SK-N-SH (cell line): Measurements from ENCODE around the gene CFAP65. TPM values are rescaled to one million over a fixed set of nuclear protein-coding genes. Genes with fewer than 3 reads are reported as not detected.

Experiments
- CTCF ChIA-PET: fragments of 300-600, 350-600 bp; formaldehyde crosslinking; extraction: SDS; loops from one replicate; lab custom pipeline; 2021; lab: Yijun Ruan, JAX
- POLR2A ChIA-PET: fragments of 350-600 bp; sonication (Branson Sonifier 250); formaldehyde crosslinking; extraction: SDS; loops from one replicate; lab custom pipeline; 2020; ENCODE audit warnings: antibody characterized with exemption, inconsistent platforms; lab: Yijun Ruan, JAX
- DNase-seq: peaks from one replicate; pipeline ENCODE4 v3.0.0; 2012
- H2AFZ ChIP-seq: fragments of 200-600 bp; sonication (generic); 2 replicates; pipeline ENCODE4 v1.8.1; 2016; ENCODE audit warnings: antibody characterized with exemption, mild to moderate bottlenecking, low read depth
- H3F3A ChIP-seq: fragments of 200-600 bp; sonication (generic); replicated peaks from 2 replicates; pipeline ENCODE3; 2016; ENCODE audit warnings: antibody characterized with exemption, mild to moderate bottlenecking; ENCODE audit not compliant: insufficient read depth
- H3K27ac ChIP-seq, 2 experiments: fragments of 200-500 bp in 1 of 2; fragments of 200-600 bp in 1 of 2; sonication (Bioruptor generic) in 1 of 2; sonication (generic), shearing (Covaris generic) in 1 of 2; 2 replicates each; pipeline versions ENCODE4 v1.5.1 to v1.6.1; 2014 to 2016; ENCODE audit warnings: low read depth in 2 of 2, inconsistent platforms in 1 of 2, low read length in 1 of 2, mild to moderate bottlenecking in 1 of 2, mixed read lengths in 1 of 2
- H3K27me3 ChIP-seq: fragments of 200-600 bp; sonication (generic), shearing (Covaris generic); 2 replicates; pipeline ENCODE4 v1.6.1; 2016; ENCODE audit warnings: mixed run types; ENCODE audit not compliant: insufficient read depth
- H3K36me3 ChIP-seq, 2 experiments: fragments of 200-500 bp in 1 of 2; fragments of 200-600 bp in 1 of 2; sonication (Bioruptor generic) in 1 of 2; sonication (generic) in 1 of 2; replicated peaks in 1 of 2; 2 replicates each; pipeline versions ENCODE3 to v1.5.1; 2014 to 2016; ENCODE audit warnings: low read length in 1 of 2, mild to moderate bottlenecking in 1 of 2; ENCODE audit not compliant: insufficient read depth in 2 of 2, control insufficient read depth in 1 of 2
- H3K4me1 ChIP-seq, 2 experiments: fragments of 200-500 bp in 1 of 2; fragments of 200-600 bp in 1 of 2; sonication (Bioruptor generic) in 1 of 2; sonication (generic), shearing (Covaris generic) in 1 of 2; 2 replicates each; pipeline versions ENCODE4 v1.5.1 to v1.6.1; 2014 to 2016; ENCODE audit warnings: low read depth in 1 of 2, low read length in 1 of 2, mixed run types in 1 of 2; ENCODE audit not compliant: insufficient read depth in 2 of 2, control insufficient read depth in 1 of 2
- H3K4me2 ChIP-seq: fragments of 200-600 bp; sonication (generic), shearing (Covaris generic); 2 replicates; pipeline ENCODE4 v1.6.1; 2017; ENCODE audit warnings: mixed run types
- H3K4me3 ChIP-seq, 2 experiments: fragments of 200-500 bp in 1 of 2; fragments of 200-600 bp in 1 of 2; sonication (Bioruptor generic) in 1 of 2; sonication (generic), shearing (Covaris generic) in 1 of 2; 2 replicates each; pipeline versions ENCODE4 v1.5.1 to v1.8.1; 2014 to 2016; ENCODE audit warnings: low read depth in 2 of 2, inconsistent platforms in 1 of 2, low read length in 1 of 2, mild to moderate bottlenecking in 1 of 2, mixed read lengths in 1 of 2, moderate library complexity in 1 of 2
- H3K79me2 ChIP-seq: fragments of 200-600 bp; sonication (generic); 2 replicates; pipeline ENCODE4 v1.8.1; 2017; ENCODE audit warnings: mild to moderate bottlenecking; ENCODE audit not compliant: insufficient read depth
- H3K9ac ChIP-seq: fragments of 200-600 bp; sonication (generic); 2 replicates; pipeline ENCODE4 v1.6.1; 2017; ENCODE audit warnings: mixed run types
- H3K9me2 ChIP-seq: fragments of 200-600 bp; sonication (generic); 2 replicates; pipeline ENCODE4 v1.6.1; 2017; ENCODE audit warnings: mixed run types
- H3K9me3 ChIP-seq: fragments of 200-600 bp; sonication (generic); 2 replicates; pipeline ENCODE4 v1.6.1; 2017; ENCODE audit warnings: mixed run types, mild to moderate bottlenecking, moderate library complexity
- H4K20me1 ChIP-seq: fragments of 200-600 bp; sonication (generic); 2 replicates; pipeline ENCODE4 v1.6.1; 2017; ENCODE audit warnings: mild to moderate bottlenecking, mixed run types; ENCODE audit not compliant: insufficient read depth
- EP300 ChIP-seq, 2 experiments: IDR thresholded peaks; 2 replicates each; pipeline versions ENCODE4 v1.4.0 to v1.6.1; 2012; ENCODE audit warnings: borderline replicate concordance in 1 of 2, low read depth in 1 of 2, low read length in 1 of 2
- EZH2phosphoT487 ChIP-seq: fragments of 200-600 bp; sonication (generic); IDR thresholded peaks from 2 replicates; pipeline ENCODE4 v1.6.1; 2017; ENCODE audit warnings: low read depth, mixed run types, mild to moderate bottlenecking, antibody characterized with exemption, moderate library complexity, borderline replicate concordance
- FOXJ3 ChIP-seq: sonication (generic); formaldehyde crosslinking; IDR thresholded peaks from 2 replicates; pipeline ENCODE4 v1.5.1; 2020; ENCODE audit warnings: mild to moderate bottlenecking, missing genetic modification reagents
- MEF2A ChIP-seq: IDR thresholded peaks from 2 replicates; pipeline ENCODE4 v1.4.0; 2012; ENCODE audit warnings: low read depth, borderline replicate concordance
- NRF1 ChIP-seq: IDR thresholded peaks from 2 replicates; pipeline ENCODE4 v1.6.1; 2012; ENCODE audit warnings: low read depth, mild to moderate bottlenecking, low read length
- RAD21 ChIP-seq: IDR thresholded peaks from 2 replicates; pipeline ENCODE4 v1.6.1; 2012; ENCODE audit warnings: mild to moderate bottlenecking, low read length
- RCOR1 ChIP-seq: fragments of 150-350 bp; IDR thresholded peaks from 2 replicates; pipeline ENCODE4 v1.6.1; 2017; ENCODE audit warnings: antibody characterized with exemption, low read length
- REST ChIP-seq: IDR thresholded peaks from 2 replicates; pipeline ENCODE4 v1.6.1; 2012; ENCODE audit warnings: mild to moderate bottlenecking, low read depth, low read length, moderate library complexity
- SMC3 ChIP-seq: IDR thresholded peaks from 2 replicates; pipeline ENCODE4 v1.6.1; 2012; ENCODE audit warnings: low read depth, low read length, improper control_type of control experiment
- TAF1 ChIP-seq: IDR thresholded peaks from 2 replicates; pipeline ENCODE4 v1.6.1; 2012; ENCODE audit warnings: low read depth, mild to moderate bottlenecking, low read length, moderate library complexity, borderline replicate concordance
- TCF12 ChIP-seq: IDR thresholded peaks from 2 replicates; pipeline ENCODE4 v1.4.0; 2012
- USF1 ChIP-seq: IDR thresholded peaks from 2 replicates; pipeline ENCODE4 v1.4.0; 2012; ENCODE audit warnings: low read depth, borderline replicate concordance
- WGBS: methylation state at CpG from one replicate; pipeline ENCODE4 v1.1.6; 2017; ENCODE audit warnings: low lambda C conversion rate; 5-methylcytosine and 5-hydroxymethylcytosine counted together
- polyA plus RNA-seq, 3 experiments: library from polyadenylated mRNA; depleted of rRNA; stranded (reverse); fragments of >200 nt; gene quantifications; 2 replicates each; pipeline ENCODE4 v1.2.3, GENCODE V29; 2012
- TF ChIP-seq, protein P1 (sequence below): IDR thresholded peaks from 2 replicates; pipeline ENCODE4 v1.4.0; 2012; ENCODE audit warnings: low read depth, borderline replicate concordance
- TF ChIP-seq, protein P2 (sequence below): IDR thresholded peaks from 2 replicates; pipeline ENCODE4 v1.4.0; 2012; ENCODE audit warnings: low read depth

The CFAP65 gene
- polyA plus RNA-seq, 1 of the 3 experiments (the other 2 are of a cell fraction) = 0.95 TPM

GRCh38 chr2:218992196-218992595 is 49.1 kb downstream of the CFAP65 start:
- no peaks in the 10 kb centered on the region for H3K79me2 ChIP-seq
- no peak overlapping the region for H3K4me3 ChIP-seq
- no peak overlapping the region for H3K9ac ChIP-seq
- H3F3A ChIP-seq = no peaks in the 10 kb centered on the region
- H2AFZ ChIP-seq = no peak overlapping the region
- peaks cover 0 to 27% of the 10 kb centered on the region in 2 experiments; a peak in 1 of 4 replicates for H3K4me1 ChIP-seq
- WGBS = 46% methylated on average over 5 of the region's 7 CpGs
- no peaks in the 10 kb centered on the region for H3K36me3 ChIP-seq
- DNase-seq = peak; percentile 6
- POLR2A ChIA-PET = interaction anchor here (0.9 to 1.9 kb wide), 3 partner anchors 8 to 83 kb away, joined by 3 to 7 read pairs (median 4); partner anchors contain the start of gene FEV
- H3K9me2 ChIP-seq = no peaks in the 10 kb centered on the region
- H4K20me1 ChIP-seq = no peaks in the 10 kb centered on the region
- H3K4me2 ChIP-seq = no peak overlapping the region
- no peaks in the 10 kb centered on the region for H3K27me3 ChIP-seq
- peak overlapping the region in 1 of 2 experiments; percentile 60; a peak in 1 of 4 replicates for H3K27ac ChIP-seq
- CTCF ChIA-PET = interaction anchor here (0.9 to 10.9 kb wide), 7 partner anchors 10 to 168 kb away, joined by 3 to 183 read pairs (median 8); partner anchors contain the start of genes FEV and NHEJ1
- no peak for TF ChIP-seq EZH2phosphoT487
- TF ChIP-seq, protein P1, sequence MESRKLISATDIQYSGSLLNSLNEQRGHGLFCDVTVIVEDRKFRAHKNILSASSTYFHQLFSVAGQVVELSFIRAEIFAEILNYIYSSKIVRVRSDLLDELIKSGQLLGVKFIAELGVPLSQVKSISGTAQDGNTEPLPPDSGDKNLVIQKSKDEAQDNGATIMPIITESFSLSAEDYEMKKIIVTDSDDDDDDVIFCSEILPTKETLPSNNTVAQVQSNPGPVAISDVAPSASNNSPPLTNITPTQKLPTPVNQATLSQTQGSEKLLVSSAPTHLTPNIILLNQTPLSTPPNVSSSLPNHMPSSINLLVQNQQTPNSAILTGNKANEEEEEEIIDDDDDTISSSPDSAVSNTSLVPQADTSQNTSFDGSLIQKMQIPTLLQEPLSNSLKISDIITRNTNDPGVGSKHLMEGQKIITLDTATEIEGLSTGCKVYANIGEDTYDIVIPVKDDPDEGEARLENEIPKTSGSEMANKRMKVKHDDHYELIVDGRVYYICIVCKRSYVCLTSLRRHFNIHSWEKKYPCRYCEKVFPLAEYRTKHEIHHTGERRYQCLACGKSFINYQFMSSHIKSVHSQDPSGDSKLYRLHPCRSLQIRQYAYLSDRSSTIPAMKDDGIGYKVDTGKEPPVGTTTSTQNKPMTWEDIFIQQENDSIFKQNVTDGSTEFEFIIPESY = no peak
- no peak for TF ChIP-seq TCF12
- TF ChIP-seq SMC3 = no peak
- no peak for TF ChIP-seq MEF2A
- TF ChIP-seq, protein P2, sequence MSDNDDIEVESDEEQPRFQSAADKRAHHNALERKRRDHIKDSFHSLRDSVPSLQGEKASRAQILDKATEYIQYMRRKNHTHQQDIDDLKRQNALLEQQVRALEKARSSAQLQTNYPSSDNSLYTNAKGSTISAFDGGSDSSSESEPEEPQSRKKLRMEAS = no peak
- TF ChIP-seq, all 33 proteins: peak for 0
- H3K9me3 ChIP-seq = no peaks in the 10 kb centered on the region

GRCh38 chr2:218991674-218992168 is 49.6 kb downstream of the CFAP65 start:
- no peaks in the 10 kb centered on the region for H3K36me3 ChIP-seq
- H3K27ac ChIP-seq = peak overlapping the region in 1 of 2 experiments; percentile 60; a peak in 1 of 4 replicates
- no peaks in the 10 kb centered on the region for H4K20me1 ChIP-seq
- peaks cover 2% of the 10 kb centered on the region; the same call in 1 of the 2 replicates for H3K27me3 ChIP-seq
- no peaks in the 10 kb centered on the region for H3F3A ChIP-seq
- DNase-seq = peak; percentile 54
- TF ChIP-seq EZH2phosphoT487 (no peak), USF1 (no peak), RCOR1 (no peak), RAD21 (no peak), REST (peak; percentile 92), TAF1 (no peak), NRF1 (no peak), EP300 (IDR thresholded peaks at IDR 0.05; ENCODE audit: borderline replicate concordance in 1 of 2, low read depth in 1 of 2, low read length in 1 of 2) (no peak), TCF12 (no peak), FOXJ3 (CRISPR knock-in tag) (0 out of 2 replicates have a peak, but pooled peaks have one; percentile 29)
- ChIA-PET POLR2A (interaction anchor here (0.9 to 1.9 kb wide), 2 partner anchors 11 to 82 kb away, joined by 4 to 7 read pairs; no protein-coding TSS in a partner anchor), CTCF (interaction anchor here (1.0 to 10.9 kb wide), 6 partner anchors 9 to 128 kb away, joined by 3 to 183 read pairs (median 32); partner anchors contain the start of gene FEV)
- no peak overlapping the region for H3K9ac ChIP-seq
- peaks cover 0 to 23% of the 10 kb centered on the region in 2 experiments; a peak in 1 of 4 replicates for H3K4me1 ChIP-seq
- no peak overlapping the region for H3K4me3 ChIP-seq
- H3K9me3 ChIP-seq = no peaks in the 10 kb centered on the region
- H3K4me2 ChIP-seq = no peak overlapping the region
- H3K9me2 ChIP-seq = no peaks in the 10 kb centered on the region
- WGBS = 28% methylated on average over 3 of the region's 13 CpGs
- no peak overlapping the region for H2AFZ ChIP-seq
- H3K79me2 ChIP-seq = no peaks in the 10 kb centered on the region
